ENCODE results near the gene BCKDHB.

BCKDHB gene

GRCh38 chr6:80197986-80198385 lies 91.5 kb downstream of the BCKDHB start:
- Histone ChIP-seq H3K4me3 (IDR thresholded peaks at IDR 0.05; ENCODE audit: insufficient read depth, low read depth, low read length) (no peak overlapping the region), H2AFZ (ENCODE audit: low read depth) (no peak overlapping the region), H3K27me3 (ENCODE audit: insufficient read depth, low read depth) (no peaks in the 10 kb centered on the region), H3K36me3 (ENCODE audit: insufficient read depth) (no peaks in the 10 kb centered on the region), H3K79me2 (ENCODE audit: insufficient read depth, low read depth) (no peaks in the 10 kb centered on the region), H4K20me1 (ENCODE audit: insufficient read depth) (no peaks in the 10 kb centered on the region), H3K27ac (no peak overlapping the region), H3K4me2 (no peak overlapping the region), H3K9ac (no peak overlapping the region), H3K4me1 (ENCODE audit: low read depth, poor library complexity, severe bottlenecking) (no peaks in the 10 kb centered on the region)
- TF ChIP-seq CTCF (conservative IDR thresholded peaks at IDR 0.05; ENCODE audit: low read depth, low read length): no peak

GRCh38 chr6:80203283-80203682 lies 96.8 kb downstream of the BCKDHB start:
- H3K27me3 ChIP-seq (ENCODE audit: insufficient read depth, low read depth): no peaks in the 10 kb centered on the region
- H3K27ac ChIP-seq: no peak overlapping the region
- H3K4me2 ChIP-seq: no peak overlapping the region

GRCh38 chr6:80205404-80205803 lies 98.9 kb downstream of the BCKDHB start:
- Histone ChIP-seq H3K36me3 (ENCODE audit: insufficient read depth) (no peaks in the 10 kb centered on the region), H3K79me2 (ENCODE audit: insufficient read depth, low read depth) (no peaks in the 10 kb centered on the region), H3K4me3 (IDR thresholded peaks at IDR 0.05; ENCODE audit: insufficient read depth, low read depth, low read length) (no peak overlapping the region), H3K9ac (no peak overlapping the region), H4K20me1 (ENCODE audit: insufficient read depth) (no peaks in the 10 kb centered on the region), H2AFZ (ENCODE audit: low read depth) (no peak overlapping the region), H3K27me3 (ENCODE audit: insufficient read depth, low read depth) (no peaks in the 10 kb centered on the region), H3K4me1 (ENCODE audit: low read depth, poor library complexity, severe bottlenecking) (peaks cover 7% of the 10 kb centered on the region), H3K4me2 (no peak overlapping the region), H3K27ac (no peak overlapping the region)
- TF ChIP-seq CTCF (conservative IDR thresholded peaks at IDR 0.05; ENCODE audit: low read depth, low read length): no peak

More at GRCh38 chr6:80203283-80203682, 96.8 kb downstream of the BCKDHB start:
- Histone ChIP-seq H3K79me2 (ENCODE audit: insufficient read depth, low read depth) (no peaks in the 10 kb centered on the region), H3K36me3 (ENCODE audit: insufficient read depth) (no peaks in the 10 kb centered on the region), H2AFZ (ENCODE audit: low read depth) (no peak overlapping the region), H4K20me1 (ENCODE audit: insufficient read depth) (no peaks in the 10 kb centered on the region), H3K4me3 (IDR thresholded peaks at IDR 0.05; ENCODE audit: insufficient read depth, low read depth, low read length) (no peak overlapping the region), H3K9ac (no peak overlapping the region), H3K4me1 (ENCODE audit: low read depth, poor library complexity, severe bottlenecking) (no peaks in the 10 kb centered on the region)
- TF ChIP-seq CTCF (conservative IDR thresholded peaks at IDR 0.05; ENCODE audit: low read depth, low read length): no peak

GRCh38 chr6:80206758-80207157 lies 100.3 kb downstream of the BCKDHB start:
- Histone ChIP-seq H3K4me3 (IDR thresholded peaks at IDR 0.05; ENCODE audit: insufficient read depth, low read depth, low read length) (no peak overlapping the region), H4K20me1 (ENCODE audit: insufficient read depth) (no peaks in the 10 kb centered on the region), H2AFZ (ENCODE audit: low read depth) (no peak overlapping the region), H3K27me3 (ENCODE audit: insufficient read depth, low read depth) (no peaks in the 10 kb centered on the region), H3K4me2 (no peak overlapping the region), H3K9ac (no peak overlapping the region), H3K4me1 (ENCODE audit: low read depth, poor library complexity, severe bottlenecking) (peaks cover 15% of the 10 kb centered on the region), H3K36me3 (ENCODE audit: insufficient read depth) (no peaks in the 10 kb centered on the region), H3K27ac (no peak overlapping the region), H3K79me2 (ENCODE audit: insufficient read depth, low read depth) (no peaks in the 10 kb centered on the region)
- no peak for TF ChIP-seq CTCF (conservative IDR thresholded peaks at IDR 0.05; ENCODE audit: low read depth, low read length)
